ENCODE results near the gene PTPRM.

- TF ChIP-seq ATF2 (CRISPR knock-in tag; IDR thresholded peaks at IDR 0.05; ENCODE audit: borderline replicate concordance, low read depth) (no peak), SMAD3 (CRISPR knock-in tag; IDR thresholded peaks at IDR 0.05; ENCODE audit: borderline replicate concordance) (no peak), ZNF317 (CRISPR knock-in tag; IDR thresholded peaks at IDR 0.05; ENCODE audit: borderline replicate concordance, low read depth) (no peak), IRF1 (CRISPR knock-in tag; IDR thresholded peaks at IDR 0.05) (no peak), IRF2 (CRISPR knock-in tag; IDR thresholded peaks at IDR 0.05; ENCODE audit: borderline replicate concordance, low read depth) (no peak), CDX4 (CRISPR knock-in tag; IDR thresholded peaks at IDR 0.05; ENCODE audit: borderline replicate concordance) (no peak), ATF1 (CRISPR knock-in tag; IDR thresholded peaks at IDR 0.05) (no peak)
- TF ChIP-seq, protein P1, sequence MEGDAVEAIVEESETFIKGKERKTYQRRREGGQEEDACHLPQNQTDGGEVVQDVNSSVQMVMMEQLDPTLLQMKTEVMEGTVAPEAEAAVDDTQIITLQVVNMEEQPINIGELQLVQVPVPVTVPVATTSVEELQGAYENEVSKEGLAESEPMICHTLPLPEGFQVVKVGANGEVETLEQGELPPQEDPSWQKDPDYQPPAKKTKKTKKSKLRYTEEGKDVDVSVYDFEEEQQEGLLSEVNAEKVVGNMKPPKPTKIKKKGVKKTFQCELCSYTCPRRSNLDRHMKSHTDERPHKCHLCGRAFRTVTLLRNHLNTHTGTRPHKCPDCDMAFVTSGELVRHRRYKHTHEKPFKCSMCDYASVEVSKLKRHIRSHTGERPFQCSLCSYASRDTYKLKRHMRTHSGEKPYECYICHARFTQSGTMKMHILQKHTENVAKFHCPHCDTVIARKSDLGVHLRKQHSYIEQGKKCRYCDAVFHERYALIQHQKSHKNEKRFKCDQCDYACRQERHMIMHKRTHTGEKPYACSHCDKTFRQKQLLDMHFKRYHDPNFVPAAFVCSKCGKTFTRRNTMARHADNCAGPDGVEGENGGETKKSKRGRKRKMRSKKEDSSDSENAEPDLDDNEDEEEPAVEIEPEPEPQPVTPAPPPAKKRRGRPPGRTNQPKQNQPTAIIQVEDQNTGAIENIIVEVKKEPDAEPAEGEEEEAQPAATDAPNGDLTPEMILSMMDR (IDR thresholded peaks at IDR 0.05) = no peak
- TF ChIP-seq, protein P2, sequence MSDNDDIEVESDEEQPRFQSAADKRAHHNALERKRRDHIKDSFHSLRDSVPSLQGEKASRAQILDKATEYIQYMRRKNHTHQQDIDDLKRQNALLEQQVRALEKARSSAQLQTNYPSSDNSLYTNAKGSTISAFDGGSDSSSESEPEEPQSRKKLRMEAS (CRISPR knock-in tag; IDR thresholded peaks at IDR 0.05) = no peak
- TF ChIP-seq, protein P3, sequence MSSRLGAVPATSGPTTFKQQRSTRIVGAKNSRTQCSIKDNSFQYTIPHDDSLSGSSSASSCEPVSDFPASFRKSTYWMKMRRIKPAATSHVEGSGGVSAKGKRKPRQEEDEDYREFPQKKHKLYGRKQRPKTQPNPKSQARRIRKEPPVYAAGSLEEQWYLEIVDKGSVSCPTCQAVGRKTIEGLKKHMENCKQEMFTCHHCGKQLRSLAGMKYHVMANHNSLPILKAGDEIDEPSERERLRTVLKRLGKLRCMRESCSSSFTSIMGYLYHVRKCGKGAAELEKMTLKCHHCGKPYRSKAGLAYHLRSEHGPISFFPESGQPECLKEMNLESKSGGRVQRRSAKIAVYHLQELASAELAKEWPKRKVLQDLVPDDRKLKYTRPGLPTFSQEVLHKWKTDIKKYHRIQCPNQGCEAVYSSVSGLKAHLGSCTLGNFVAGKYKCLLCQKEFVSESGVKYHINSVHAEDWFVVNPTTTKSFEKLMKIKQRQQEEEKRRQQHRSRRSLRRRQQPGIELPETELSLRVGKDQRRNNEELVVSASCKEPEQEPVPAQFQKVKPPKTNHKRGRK (CRISPR knock-in tag; IDR thresholded peaks at IDR 0.05; ENCODE audit: borderline replicate concordance) = no peak
These were observed 378.8 kb downstream of the PTPRM start for GRCh38 chr18:7945882-7946281.
